IPS-NIHi11 (cell line): Measurements from ENCODE around the gene CALML5.

Experiments used
- DNase-seq: peaks from one replicate; pipeline ENCODE4 v3.0.0; 2012; ENCODE audit warnings: mixed read lengths, low spot score

Gene CALML5, protein sequence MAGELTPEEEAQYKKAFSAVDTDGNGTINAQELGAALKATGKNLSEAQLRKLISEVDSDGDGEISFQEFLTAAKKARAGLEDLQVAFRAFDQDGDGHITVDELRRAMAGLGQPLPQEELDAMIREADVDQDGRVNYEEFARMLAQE

GRCh38 chr10:5499493-5500140, at the start of gene CALML5:
Gene CALML5, minus strand, starts transcription at chr10:5499570. Its CDS starts 132 bp downstream, at chr10:5499438.
- DNase-seq = no peak

GRCh38 chr10:5547931-5548660, 48.7 kb upstream of the CALML5 start:
- DNase-seq = no peak

DNA sequence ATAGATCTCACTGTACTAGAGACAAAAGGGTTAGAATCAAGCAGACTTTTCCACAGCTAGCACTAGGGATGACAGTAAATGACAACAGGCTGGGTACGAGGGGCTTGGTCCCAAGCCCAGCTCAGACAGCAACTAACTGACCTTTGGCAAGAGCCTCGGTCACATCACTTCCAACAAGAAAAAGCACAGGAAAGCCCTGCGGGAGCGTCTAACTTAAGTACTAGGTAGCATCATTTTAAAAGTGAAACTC, 48.2 kb upstream of the CALML5 start:
- DNase-seq = no peak

- no peak for DNase-seq
Measured at GRCh38 chr10:5546891-5547680, 47.7 kb upstream of the CALML5 start.

GRCh38 chr10:5545778-5546710, 46.7 kb upstream of the CALML5 start:
- no peak for DNase-seq

DNA sequence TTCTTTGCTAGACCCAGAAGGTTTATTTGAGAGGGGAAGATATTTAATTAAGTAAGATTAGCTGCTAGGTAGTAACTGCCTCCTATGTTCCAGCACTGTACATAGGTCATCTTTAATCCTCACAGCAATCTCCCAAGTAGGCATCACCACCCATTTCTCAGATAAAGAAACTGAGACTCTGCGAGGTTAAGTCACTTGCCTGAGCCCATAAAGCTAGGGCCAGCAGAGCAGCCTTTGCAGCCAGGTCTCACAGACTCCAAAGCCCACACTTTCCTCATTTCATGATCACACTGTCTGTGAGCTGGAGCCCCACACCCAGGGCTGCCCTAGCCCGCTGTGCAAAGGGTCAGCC, 46.0 kb upstream of the CALML5 start:
- no peak for DNase-seq

DNA sequence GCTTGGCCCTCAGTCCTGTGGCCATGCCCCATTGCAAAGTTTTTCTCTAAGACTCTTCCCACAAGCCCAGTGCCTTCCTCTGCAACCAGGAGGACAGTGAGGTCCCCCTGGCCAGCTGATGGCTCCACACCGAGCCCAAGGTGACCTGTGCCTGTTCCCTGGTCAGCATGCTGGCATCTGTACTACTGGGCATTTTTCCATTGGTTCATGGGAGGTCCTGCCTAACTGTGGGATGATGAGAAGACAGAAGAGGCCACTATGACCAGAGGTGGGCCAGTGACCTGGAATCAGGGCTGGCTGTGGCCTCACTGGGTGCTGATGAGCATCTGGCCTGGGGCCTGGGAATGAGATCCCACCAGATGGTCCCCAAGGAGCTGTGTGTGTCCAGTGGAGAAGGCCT, 45.6 kb upstream of the CALML5 start:
- DNase-seq = no peak

DNA sequence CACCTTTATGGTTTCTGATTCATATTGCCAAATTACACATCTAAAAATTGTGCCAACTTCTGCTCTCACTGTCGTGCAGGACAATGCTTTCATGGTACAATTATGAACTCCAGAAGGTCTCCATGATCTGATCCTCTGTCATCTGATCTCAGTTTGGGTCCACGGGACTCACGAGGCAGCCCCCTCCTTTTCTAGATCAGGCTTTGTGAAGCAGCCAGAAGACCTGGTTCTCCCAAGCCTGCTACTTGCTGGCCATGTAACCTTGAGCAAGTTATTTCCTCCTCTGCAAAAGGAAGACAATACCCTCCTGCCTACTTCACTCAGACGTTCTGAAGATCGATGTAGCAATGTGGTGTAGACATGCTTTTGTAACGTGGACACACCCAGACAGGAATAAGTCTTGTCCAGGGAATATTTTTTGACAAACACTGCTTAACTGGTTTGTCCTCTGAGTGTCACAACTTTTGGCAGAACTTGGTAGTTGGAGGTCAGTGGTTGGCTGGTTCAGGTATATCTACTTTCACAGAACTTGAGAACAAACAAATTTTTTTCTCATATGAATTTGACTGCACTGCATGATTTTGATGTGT, 44.9 kb upstream of the CALML5 start:
- no peak for DNase-seq

GRCh38 chr10:5543623-5544022, 44.3 kb upstream of the CALML5 start:
- DNase-seq = no peak

DNA sequence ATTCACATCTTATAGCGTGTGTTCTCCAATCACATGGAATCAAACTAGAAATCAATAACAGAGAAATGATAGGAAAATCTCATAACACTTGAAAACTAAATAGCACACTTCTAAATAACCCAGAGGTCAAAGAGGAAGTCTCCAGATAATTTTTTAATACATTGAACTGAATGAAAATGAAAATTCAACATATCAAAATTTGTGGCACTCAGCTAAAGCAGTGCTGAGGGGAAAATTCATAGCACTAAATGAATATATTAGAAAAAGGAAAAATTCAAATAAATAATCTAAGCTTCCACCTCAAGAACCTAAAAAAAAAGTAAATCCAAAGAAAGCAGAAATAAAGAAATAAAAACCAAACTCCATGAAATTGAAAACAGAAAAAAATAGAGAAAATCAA, 42.7 kb upstream of the CALML5 start:
- no peak for DNase-seq

- no peak for DNase-seq
Measured at GRCh38 chr10:5540891-5541290, 41.5 kb upstream of the CALML5 start.

- no peak for DNase-seq
Measured at GRCh38 chr10:5540080-5540479, 40.7 kb upstream of the CALML5 start.

- no peak for DNase-seq
Measured at GRCh38 chr10:5538892-5539651, 39.7 kb upstream of the CALML5 start.

- no peak for DNase-seq
Measured at GRCh38 chr10:5538446-5538845, 39.1 kb upstream of the CALML5 start.

GRCh38 chr10:5537684-5538083, 38.3 kb upstream of the CALML5 start:
- no peak for DNase-seq

DNA sequence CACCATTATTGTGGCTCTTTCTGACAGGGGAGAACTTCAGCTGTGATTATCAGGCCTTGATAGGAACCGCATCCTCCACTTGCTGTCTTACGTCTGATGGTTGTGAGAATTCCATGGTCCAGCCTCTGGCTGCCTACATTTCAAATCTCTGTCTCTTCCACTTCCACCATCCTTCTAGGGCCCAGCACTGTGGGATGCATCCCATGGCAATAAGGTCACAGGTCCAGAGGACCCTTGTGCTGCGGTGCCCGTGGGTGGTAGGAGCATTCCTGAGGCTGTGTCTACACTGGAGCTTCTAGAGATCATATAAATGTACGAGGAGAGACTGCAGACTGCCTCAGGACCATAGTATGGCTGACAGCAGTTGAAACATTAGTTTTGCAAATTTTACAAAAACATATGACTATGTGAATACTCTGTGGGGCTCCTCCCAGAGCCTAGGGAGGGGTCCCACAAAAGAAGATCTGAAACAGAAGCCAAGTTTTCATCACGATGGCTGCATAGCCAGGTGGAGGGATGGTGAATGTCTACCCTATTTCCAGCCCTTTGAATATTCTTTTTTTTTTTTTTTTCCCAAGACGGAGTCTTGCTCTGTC, 37.2 kb upstream of the CALML5 start:
- DNase-seq = no peak

GRCh38 chr10:5534880-5535856, 35.8 kb upstream of the CALML5 start:
- no peak for DNase-seq

GRCh38 chr10:5534051-5534821, 34.9 kb upstream of the CALML5 start:
- no peak for DNase-seq
